Measurements from ENCODE around the gene TMEM79. TPM values are rescaled to one million over a fixed set of nuclear protein-coding genes. Genes with fewer than 3 reads are reported as not detected.
A peak's percentile ranks its signal among the peaks of the same experiment; 100 is the strongest.

Gene TMEM79
- total and polyA plus RNA-seq, 3 experiments from 2014 or later: 5.6 to 11.2 (median 10.8) TPM

DNA sequence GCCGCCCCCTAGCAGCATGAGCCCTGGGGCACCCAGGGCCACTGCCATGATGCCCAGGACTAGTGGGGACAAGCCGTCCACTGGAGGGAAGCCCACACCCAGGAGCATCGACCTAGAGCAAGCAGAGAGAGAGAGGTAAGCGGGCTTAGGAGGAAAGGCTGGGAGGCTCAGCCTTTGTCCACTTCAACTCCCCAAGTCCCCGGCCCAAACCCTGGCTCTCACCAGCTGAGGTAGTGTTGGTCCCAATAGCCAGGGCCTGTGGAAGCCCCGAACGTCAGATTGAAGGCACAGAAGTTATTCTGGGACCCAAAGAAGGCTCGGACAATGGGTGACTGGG, 8.9 kb downstream of the TMEM79 start:
- CTCF ChIA-PET: no interaction called here
- POLR2A ChIA-PET: interaction anchor here (3.1 kb wide), 1 partner anchor 10 kb away, joined by 18 read pairs; the partner anchor contains the start of genes SMG5 and TMEM79
- no peak for DNase-seq
- peaks cover 12% of the 10 kb centered on the region for H3K4me1 ChIP-seq (ENCODE audit: insufficient read depth, low read length)
- no peaks in the 10 kb centered on the region for H3K27me3 Mint-ChIP-seq
- H3K36me3 Mint-ChIP-seq: peaks cover 4 to 26% (median 7%) of the 10 kb centered on the region in 3 donors
- H3K9me3 Mint-ChIP-seq: no peaks in the 10 kb centered on the region
- peak overlapping the region in 2 of 8 donors; percentile 50 to 54 for H3K27ac Mint-ChIP-seq
- no peak overlapping the region for H3K4me3 ChIP-seq (ENCODE audit: low read length)
- peak overlapping the region in 5 of 7 donors; percentile 20 to 75 (median 53) for H3K4me3 Mint-ChIP-seq
- H3K36me3 ChIP-seq (ENCODE audit: insufficient read depth, low read length): no peaks in the 10 kb centered on the region
- no peaks in the 10 kb centered on the region for H3K9me3 ChIP-seq (ENCODE audit: low read length)
- H3K4me1 Mint-ChIP-seq: peaks cover 14 to 26% (median 19%) of the 10 kb centered on the region in 3 donors
- H3K27ac ChIP-seq (ENCODE audit: low read depth, low read length): no peak overlapping the region
- no peaks in the 10 kb centered on the region for H3K27me3 ChIP-seq (ENCODE audit: insufficient read depth, low read length, poor library complexity, severe bottlenecking)

DNA sequence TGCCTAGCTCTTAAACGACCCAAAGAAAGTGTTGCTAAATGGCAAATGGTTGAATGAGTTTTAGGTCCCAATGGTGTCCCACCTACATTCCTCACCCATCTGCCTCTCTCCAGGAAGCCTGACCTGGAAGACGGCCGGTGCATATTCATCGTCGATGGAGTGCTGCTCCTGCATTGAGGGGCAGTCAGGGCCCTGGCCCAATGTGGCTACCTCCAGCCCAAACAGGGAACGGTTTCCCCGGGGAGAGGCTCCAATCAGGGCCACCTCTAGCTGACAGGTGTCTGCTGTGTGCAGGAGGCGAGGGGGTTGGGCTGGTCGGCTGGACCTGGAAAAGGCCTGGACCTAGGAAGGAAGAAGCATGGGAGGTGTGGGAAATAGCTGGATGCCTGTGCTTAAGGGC, 9.8 kb downstream of the TMEM79 start:
- no peak for DNase-seq
- H3K9me3 Mint-ChIP-seq: no peaks in the 10 kb centered on the region
- Histone ChIP-seq H3K4me1 (ENCODE audit: insufficient read depth, low read length) (peaks cover 12% of the 10 kb centered on the region), H3K4me3 (ENCODE audit: low read length) (no peak overlapping the region), H3K27me3 (ENCODE audit: insufficient read depth, low read length, poor library complexity, severe bottlenecking) (no peaks in the 10 kb centered on the region), H3K9me3 (ENCODE audit: low read length) (no peaks in the 10 kb centered on the region), H3K27ac (ENCODE audit: low read depth, low read length) (no peak overlapping the region), H3K36me3 (ENCODE audit: insufficient read depth, low read length) (no peaks in the 10 kb centered on the region)
- H3K27ac Mint-ChIP-seq: peak overlapping the region in 1 of 8 donors; percentile 35
- peaks cover 14 to 26% (median 19%) of the 10 kb centered on the region in 3 donors for H3K4me1 Mint-ChIP-seq
- peaks cover 4 to 22% (median 7%) of the 10 kb centered on the region in 3 donors for H3K36me3 Mint-ChIP-seq
- ChIA-PET POLR2A (interaction anchor here (3.1 kb wide), 1 partner anchor 11 kb away, joined by 18 read pairs; the partner anchor contains the start of genes SMG5 and TMEM79), CTCF (interaction anchor here (1.9 kb wide), 1 partner anchor 10 kb away, joined by 6 read pairs; the partner anchor contains the start of genes SMG5 and TMEM79)
- H3K4me3 Mint-ChIP-seq: peak overlapping the region in 2 of 7 donors; percentile 34 to 88
- no peaks in the 10 kb centered on the region for H3K27me3 Mint-ChIP-seq

DNA sequence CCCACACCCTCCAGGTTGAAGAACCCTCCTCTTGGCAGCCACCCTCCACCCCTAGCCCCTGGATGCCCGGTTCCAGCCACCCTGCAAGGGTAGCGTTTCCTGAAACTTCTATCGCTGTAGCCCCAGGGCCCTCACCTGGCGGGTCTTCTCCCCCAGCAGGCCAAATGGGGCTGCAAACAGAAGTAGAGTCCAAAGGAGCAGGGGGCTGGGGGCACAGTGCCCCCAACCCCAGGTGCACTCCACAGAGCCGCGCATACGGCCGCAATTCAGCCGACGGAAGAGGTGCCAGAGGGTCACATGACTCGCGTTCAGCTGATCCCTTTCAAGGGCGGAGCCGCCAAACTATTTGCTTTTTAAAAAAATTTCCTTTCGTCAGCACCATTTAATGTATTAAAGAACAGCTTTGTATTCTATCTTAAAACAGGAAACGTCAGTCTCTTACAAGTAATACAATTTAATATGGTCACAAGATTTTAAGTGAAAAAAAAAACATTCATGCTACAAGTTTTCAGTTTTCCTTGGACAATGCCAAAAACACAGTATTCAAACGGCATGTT, 11.3 kb downstream of the TMEM79 start, which contains the start of gene GLMP:
Gene GLMP, minus strand, starts transcription at position 289 of the 557 bp plus-strand sequence. Its CDS starts 34 bp downstream, at position 255.
- Mint-ChIP-seq H3K4me3 (peak within 1 kb of the TSS; percentile 86 to 95 (median 90)), H3K27ac (peak within 1 kb of the TSS; percentile 45 to 90 (median 87)), H3K36me3 (peaks cover 0 to 13% (median 0%) of the 10 kb centered on the region in 3 donors), H3K9me3 (no peaks in the 10 kb centered on the region), H3K27me3 (no peaks in the 10 kb centered on the region), H3K4me1 (peaks cover 14 to 26% (median 19%) of the 10 kb centered on the region in 3 donors)
- peaks cover 12% of the 10 kb centered on the region for H3K4me1 ChIP-seq (ENCODE audit: insufficient read depth, low read length)
- H3K9me3 ChIP-seq (ENCODE audit: low read length): no peaks in the 10 kb centered on the region
- ChIA-PET CTCF (interaction anchor here (1.9 kb wide), 1 partner anchor 12 kb away, joined by 6 read pairs; the partner anchor contains the start of genes SMG5 and TMEM79), POLR2A (interaction anchor here (3.1 kb wide), 1 partner anchor 13 kb away, joined by 18 read pairs; the partner anchor contains the start of genes SMG5 and TMEM79)
- H3K27me3 ChIP-seq (ENCODE audit: insufficient read depth, low read length, poor library complexity, severe bottlenecking): no peaks in the 10 kb centered on the region
- peak; percentile 34 to 69 (median 43) for DNase-seq
- peak within 1 kb of the TSS; percentile 81 for H3K4me3 ChIP-seq (ENCODE audit: low read length)
- peak within 1 kb of the TSS; percentile 59 for H3K27ac ChIP-seq (ENCODE audit: low read depth, low read length)
- H3K36me3 ChIP-seq (ENCODE audit: insufficient read depth, low read length): no peaks in the 10 kb centered on the region

DNA sequence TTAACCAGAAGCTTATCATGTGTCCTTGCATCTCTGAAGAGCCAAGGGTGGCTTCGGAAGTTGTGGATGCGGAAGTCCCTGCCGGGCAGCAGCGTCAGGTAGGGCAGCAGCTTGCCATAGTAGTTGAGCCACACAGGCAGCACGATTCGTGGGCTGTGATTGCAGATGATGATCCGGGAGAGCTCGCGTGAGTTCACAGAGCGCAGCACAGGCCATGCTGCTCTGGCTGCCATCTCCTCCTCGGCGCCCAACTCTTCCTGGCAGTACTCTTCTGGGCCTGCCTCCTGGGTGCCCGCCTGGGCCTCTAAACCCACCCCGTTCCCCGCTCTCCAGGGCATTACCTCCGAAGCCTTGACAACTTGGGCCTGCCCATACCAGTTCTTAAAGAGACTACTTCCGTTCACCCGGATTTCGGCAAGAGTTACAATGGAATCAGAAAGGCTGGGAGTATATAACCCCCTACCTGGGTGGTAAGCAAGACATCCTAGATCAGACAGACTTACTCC, 14.8 kb downstream of the TMEM79 start, which contains the start of gene VHLL:
Gene VHLL, minus strand, starts transcription at position 456 of the 506 bp plus-strand sequence. Its CDS starts 118 bp downstream, at position 338.
- no peaks in the 10 kb centered on the region for H3K36me3 ChIP-seq (ENCODE audit: insufficient read depth, low read length)
- Mint-ChIP-seq H3K9me3 (no peaks in the 10 kb centered on the region), H3K36me3 (peaks cover 0 to 4% (median 0%) of the 10 kb centered on the region in 3 donors), H3K4me3 (peak within 1 kb of the TSS in 1 of 7 donors; percentile 48), H3K27me3 (no peaks in the 10 kb centered on the region), H3K4me1 (peaks cover 13 to 20% (median 19%) of the 10 kb centered on the region in 3 donors), H3K27ac (peak within 1 kb of the TSS in 1 of 8 donors; percentile 85)
- no peak for DNase-seq
- H3K27ac ChIP-seq (ENCODE audit: low read depth, low read length): no peak within 1 kb of the TSS
- H3K27me3 ChIP-seq (ENCODE audit: insufficient read depth, low read length, poor library complexity, severe bottlenecking): no peaks in the 10 kb centered on the region
- H3K9me3 ChIP-seq (ENCODE audit: low read length): no peaks in the 10 kb centered on the region
- H3K4me1 ChIP-seq (ENCODE audit: insufficient read depth, low read length): peaks cover 12% of the 10 kb centered on the region
- ChIA-PET CTCF (no interaction called here), POLR2A (no interaction called here)
- H3K4me3 ChIP-seq (ENCODE audit: low read length): no peak within 1 kb of the TSS

DNA sequence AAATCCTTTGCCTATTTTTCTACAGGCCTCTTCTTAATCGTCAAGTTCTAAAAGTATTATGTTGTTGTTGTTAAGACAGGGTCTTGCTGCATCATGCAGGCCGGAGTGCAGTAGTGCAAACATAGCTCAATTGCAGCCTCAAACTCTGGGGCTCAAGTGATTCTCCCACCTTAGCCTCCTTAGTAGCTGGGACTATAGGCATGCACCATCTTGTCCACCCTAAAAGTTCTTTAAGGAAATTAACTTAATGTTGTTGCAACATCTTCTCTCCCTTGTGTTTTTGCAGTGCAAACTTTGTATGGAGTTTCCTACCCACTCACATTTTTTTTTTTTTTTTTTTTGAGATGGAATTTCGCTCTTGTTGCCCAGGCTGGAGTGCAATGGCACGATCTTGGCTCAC, 19.1 kb downstream of the TMEM79 start:
- no peaks in the 10 kb centered on the region for H3K4me1 Mint-ChIP-seq
- H3K36me3 Mint-ChIP-seq: peaks cover 0 to 26% (median 6%) of the 10 kb centered on the region in 3 donors
- no peaks in the 10 kb centered on the region for H3K9me3 ChIP-seq (ENCODE audit: low read length)
- H3K27ac Mint-ChIP-seq: peak overlapping the region in 1 of 8 donors; percentile 27
- CTCF ChIA-PET: interaction anchor here (0.8 to 1.4 kb wide), 3 partner anchors 9 to 16 kb away, joined by 3 read pairs; no protein-coding TSS in a partner anchor
- no peaks in the 10 kb centered on the region for H3K27me3 Mint-ChIP-seq
- H3K36me3 ChIP-seq (ENCODE audit: insufficient read depth, low read length): peaks cover 7% of the 10 kb centered on the region
- no peak overlapping the region for H3K27ac ChIP-seq (ENCODE audit: low read depth, low read length)
- DNase-seq: no peak
- POLR2A ChIA-PET: no interaction called here
- H3K4me1 ChIP-seq (ENCODE audit: insufficient read depth, low read length): no peaks in the 10 kb centered on the region
- no peak overlapping the region for H3K4me3 ChIP-seq (ENCODE audit: low read length)
- H3K9me3 Mint-ChIP-seq: no peaks in the 10 kb centered on the region
- no peaks in the 10 kb centered on the region for H3K27me3 ChIP-seq (ENCODE audit: insufficient read depth, low read length, poor library complexity, severe bottlenecking)
- no peak overlapping the region for H3K4me3 Mint-ChIP-seq

DNA sequence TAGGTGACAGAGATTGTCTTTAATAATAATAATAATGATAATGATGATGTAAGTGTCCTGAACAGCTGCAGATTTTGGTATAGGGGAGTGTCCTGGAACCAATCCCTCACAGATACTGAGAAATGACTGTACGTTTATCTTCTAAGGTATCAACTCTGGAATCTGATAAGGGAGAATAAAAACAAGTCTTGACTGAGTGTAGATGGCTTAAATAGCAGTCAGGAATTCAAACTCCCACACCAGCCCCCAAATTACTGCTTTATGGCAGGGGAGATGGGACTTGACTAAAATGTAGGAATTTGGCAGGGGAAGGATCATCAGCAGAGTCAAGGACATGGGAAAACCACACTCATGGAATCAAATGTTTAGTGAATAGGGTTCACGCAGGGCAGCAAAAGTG, 21.1 kb downstream of the TMEM79 start:
- no peak for DNase-seq
- Mint-ChIP-seq H3K4me3 (no peak overlapping the region), H3K27ac (peak overlapping the region in 2 of 8 donors; percentile 58 to 87), H3K27me3 (no peaks in the 10 kb centered on the region), H3K9me3 (no peaks in the 10 kb centered on the region), H3K4me1 (no peaks in the 10 kb centered on the region), H3K36me3 (peaks cover 0 to 40% (median 11%) of the 10 kb centered on the region in 3 donors)
- ChIA-PET CTCF (no interaction called here), POLR2A (no interaction called here)
- no peaks in the 10 kb centered on the region for H3K27me3 ChIP-seq (ENCODE audit: insufficient read depth, low read length, poor library complexity, severe bottlenecking)
- no peak overlapping the region for H3K27ac ChIP-seq (ENCODE audit: low read depth, low read length)
- H3K4me1 ChIP-seq (ENCODE audit: insufficient read depth, low read length): no peaks in the 10 kb centered on the region
- H3K4me3 ChIP-seq (ENCODE audit: low read length): no peak overlapping the region
- no peaks in the 10 kb centered on the region for H3K9me3 ChIP-seq (ENCODE audit: low read length)
- H3K36me3 ChIP-seq (ENCODE audit: insufficient read depth, low read length): peaks cover 20% of the 10 kb centered on the region

DNA sequence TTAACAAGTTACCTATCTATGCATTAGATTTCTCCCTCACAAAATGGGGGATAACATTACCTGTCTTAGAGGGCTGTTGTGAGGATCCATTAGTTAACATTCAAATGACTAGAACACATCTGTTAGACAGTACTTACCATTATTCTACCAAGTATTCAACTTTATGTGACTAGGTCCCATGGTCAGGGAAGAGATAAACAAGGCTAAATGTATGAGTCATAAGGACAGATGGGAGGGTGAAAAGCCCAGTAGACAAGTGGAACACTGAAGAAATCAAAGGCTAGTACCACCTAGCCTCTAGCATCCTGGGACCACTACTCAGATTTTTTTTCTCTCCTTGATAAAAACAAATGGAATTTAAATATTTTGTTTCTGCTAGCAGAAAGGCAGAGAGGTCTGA, 24.0 kb downstream of the TMEM79 start:
- no peak overlapping the region for H3K4me3 ChIP-seq (ENCODE audit: low read length)
- DNase-seq: no peak
- H3K4me1 Mint-ChIP-seq: no peaks in the 10 kb centered on the region
- ChIA-PET POLR2A (no interaction called here), CTCF (interaction anchor here (1.2 kb wide), 1 partner anchor 9 kb away, joined by 3 read pairs; no protein-coding TSS in a partner anchor)
- H3K36me3 ChIP-seq (ENCODE audit: insufficient read depth, low read length): peaks cover 31% of the 10 kb centered on the region
- no peaks in the 10 kb centered on the region for H3K9me3 ChIP-seq (ENCODE audit: low read length)
- H3K27ac ChIP-seq (ENCODE audit: low read depth, low read length): no peak overlapping the region
- peak overlapping the region in 2 of 8 donors; percentile 16 to 47 for H3K27ac Mint-ChIP-seq
- no peaks in the 10 kb centered on the region for H3K4me1 ChIP-seq (ENCODE audit: insufficient read depth, low read length)
- peaks cover 0 to 62% (median 14%) of the 10 kb centered on the region in 3 donors for H3K36me3 Mint-ChIP-seq
- no peaks in the 10 kb centered on the region for H3K27me3 ChIP-seq (ENCODE audit: insufficient read depth, low read length, poor library complexity, severe bottlenecking)
- no peaks in the 10 kb centered on the region for H3K27me3 Mint-ChIP-seq
- no peak overlapping the region for H3K4me3 Mint-ChIP-seq
- no peaks in the 10 kb centered on the region for H3K9me3 Mint-ChIP-seq

DNA sequence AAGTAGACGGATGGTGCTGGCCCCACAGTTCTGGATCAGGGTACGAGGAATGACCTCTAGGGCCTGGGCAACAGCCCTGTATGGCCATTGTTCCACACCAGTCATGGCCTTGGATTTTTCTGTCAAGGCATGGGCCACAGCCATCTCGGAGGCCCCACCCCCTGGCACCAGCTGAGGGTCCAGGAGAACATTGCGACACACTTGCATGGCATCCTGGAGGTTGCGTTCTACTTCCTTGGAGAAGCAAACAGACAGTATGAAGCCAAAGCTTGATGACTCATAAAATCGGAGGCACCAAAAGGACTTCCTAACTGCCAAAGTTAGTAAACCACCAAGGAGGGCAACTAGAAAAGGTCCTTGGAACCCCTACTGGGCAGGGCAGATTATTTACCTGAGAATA, 26.8 kb downstream of the TMEM79 start:
- Mint-ChIP-seq H3K4me1 (no peaks in the 10 kb centered on the region), H3K27ac (peak overlapping the region in 1 of 8 donors; percentile 3), H3K4me3 (no peak overlapping the region), H3K36me3 (peaks cover 0 to 79% (median 16%) of the 10 kb centered on the region in 3 donors), H3K9me3 (no peaks in the 10 kb centered on the region), H3K27me3 (no peaks in the 10 kb centered on the region)
- H3K9me3 ChIP-seq (ENCODE audit: low read length): no peaks in the 10 kb centered on the region
- no peaks in the 10 kb centered on the region for H3K4me1 ChIP-seq (ENCODE audit: insufficient read depth, low read length)
- H3K4me3 ChIP-seq (ENCODE audit: low read length): no peak overlapping the region
- peaks cover 31% of the 10 kb centered on the region for H3K36me3 ChIP-seq (ENCODE audit: insufficient read depth, low read length)
- ChIA-PET CTCF (interaction anchor here (1.7 kb wide), 1 partner anchor 8 kb away, joined by 5 read pairs; no protein-coding TSS in a partner anchor), POLR2A (no interaction called here)
- no peak overlapping the region for H3K27ac ChIP-seq (ENCODE audit: low read depth, low read length)
- no peak for DNase-seq
- no peaks in the 10 kb centered on the region for H3K27me3 ChIP-seq (ENCODE audit: insufficient read depth, low read length, poor library complexity, severe bottlenecking)
